Spinal cord (tissue), 10 donors: ENCODE results near the gene KRT33B. TPM values are rescaled to one million over a fixed set of nuclear protein-coding genes. Genes with fewer than 3 reads are reported as not detected.

Source experiments
- DNase-seq, 6 donors: peaks; one replicate each; pipeline versions ENCODE4 v3.0.0 to v3.0.0-alpha.2; 2013 to 2015; ENCODE audit warnings: low spot score in 6 of 6, low read depth in 4 of 6
- H3K27ac ChIP-seq: one replicate; pipeline ENCODE4 v1.5.1; 2013; ENCODE audit warnings: low read depth, low read length, control low read depth
- H3K27me3 ChIP-seq: one replicate; pipeline ENCODE4 v1.6.1; 2013; ENCODE audit warnings: low read length; ENCODE audit not compliant: control insufficient read depth, insufficient read depth
- H3K36me3 ChIP-seq: one replicate; pipeline ENCODE4 v1.6.1; 2013; ENCODE audit warnings: low read length; ENCODE audit not compliant: control insufficient read depth, insufficient read depth
- H3K4me1 ChIP-seq: one replicate; pipeline ENCODE4 v1.6.1; 2013; ENCODE audit warnings: low read length; ENCODE audit not compliant: control insufficient read depth, insufficient read depth
- H3K4me3 ChIP-seq: one replicate; pipeline ENCODE4 v1.5.1; 2013; ENCODE audit warnings: low read depth, low read length, control low read depth
- H3K9me3 ChIP-seq: one replicate; pipeline ENCODE4 v1.6.1; 2013; ENCODE audit warnings: low read length; ENCODE audit not compliant: control insufficient read depth, insufficient read depth
- WGBS: methylation state at CpG from one replicate; pipeline ENCODE4 v1.1.5; 2013; ENCODE audit warnings: missing lambda C conversion rate; ENCODE audit not compliant: insufficient coverage; 5-methylcytosine and 5-hydroxymethylcytosine counted together
- long read RNA-seq, 4 donors: transcript quantifications; one replicate each; lab custom pipeline, GENCODE V29; 2026
- polyA plus RNA-seq, 2 donors: library from polyadenylated mRNA; unstranded; fragments of 120-200 nt; gene quantifications; one replicate each; pipeline ENCODE4 v1.2.1, GENCODE V29; 2013; ENCODE audit not compliant: insufficient read length in 2 of 2
- total RNA-seq, 2 donors: library from RNA; depleted of rRNA in 1 of 2; stranded (reverse); fragments of 120-200 nt in 1 of 2; fragments of >200 nt in 1 of 2; gene quantifications; one replicate each; pipeline versions ENCODE4 v1.2.3 to v1.2.4, GENCODE V29; 2013 to 2014
- donor health status: healthy.

The KRT33B gene
- total RNA-seq, result under 1 TPM in 1 of 2 donors, not detected in 1; 0.20 TPM
- under 1 TPM in 1 of 2 donors, not detected in 1; 0.44 TPM for polyA plus RNA-seq
- long read RNA-seq, donor 1, result 0 reads
- long read RNA-seq, donor 2, result 0 reads
- long read RNA-seq, donor 3, result 0 reads
- long read RNA-seq, donor 4, result 0 reads

DNA sequence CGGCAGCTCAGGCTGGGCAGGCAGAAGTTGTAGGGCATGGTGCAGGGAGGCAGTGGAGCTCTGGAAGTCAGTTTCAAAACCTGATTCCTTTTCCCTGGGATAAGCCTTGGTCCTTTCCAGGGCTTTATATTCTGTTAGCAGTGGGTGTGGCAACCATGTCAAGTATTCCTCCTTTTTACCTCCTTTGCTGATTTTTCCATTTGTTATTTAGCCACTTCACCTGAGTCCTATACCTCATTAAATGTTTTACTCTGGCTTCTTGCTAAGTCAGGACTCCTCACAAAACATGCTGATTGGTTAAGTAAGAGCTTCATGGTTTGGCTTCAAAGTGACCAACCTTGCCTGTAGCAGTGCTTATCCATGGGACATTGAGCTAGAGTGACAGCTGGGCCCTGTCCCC is at the start of gene KRT33B:
Gene KRT33B (minus strand): TSS at position 101 of the 400 bp plus-strand sequence. CDS start 63 bp downstream, at position 38.
- Histone ChIP-seq H3K4me1 (no peaks in the 10 kb centered on the region), H3K27me3 (no peaks in the 10 kb centered on the region), H3K27ac (no peak within 1 kb of the TSS), H3K36me3 (no peaks in the 10 kb centered on the region), H3K9me3 (no peaks in the 10 kb centered on the region), H3K4me3 (no peak within 1 kb of the TSS)
- 100% methylated on average over 1 of the region's 1 CpG for WGBS
- DNase-seq, result no peak

DNA sequence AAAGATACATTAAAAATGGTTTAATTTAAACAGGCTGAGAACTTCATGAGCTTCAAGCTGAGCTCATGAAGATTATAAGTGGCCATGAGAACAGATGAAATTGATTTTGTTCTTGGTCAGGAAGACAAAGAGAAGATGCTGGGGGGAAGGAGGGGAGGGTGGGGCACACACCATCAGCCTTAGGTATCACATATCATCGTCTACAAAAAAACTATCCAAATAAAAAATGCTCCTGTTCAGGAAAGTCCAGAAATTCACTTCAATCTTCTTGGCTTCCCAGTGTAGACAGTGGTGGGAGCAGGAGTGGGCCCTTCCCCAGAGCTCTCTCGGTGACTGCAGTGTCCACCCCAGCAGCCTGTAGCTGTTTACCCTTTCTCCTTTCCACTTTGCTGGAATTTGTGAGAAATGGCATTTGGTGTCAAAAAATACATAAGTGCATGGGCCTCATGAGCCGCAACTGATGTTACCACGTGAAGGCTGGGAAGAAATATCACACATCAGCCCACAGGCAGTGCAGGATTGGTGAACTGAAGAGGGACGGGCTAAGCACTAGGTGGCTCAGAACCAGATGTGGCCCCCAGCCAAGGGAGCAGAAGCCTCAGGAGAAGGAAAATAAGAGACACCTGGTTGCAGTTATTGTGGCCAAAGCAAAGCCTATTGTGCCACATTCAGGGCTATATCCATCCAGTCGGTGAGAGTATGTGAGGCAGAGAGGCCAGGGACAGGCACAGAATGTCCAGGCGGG is 48.7 kb upstream of the KRT33B start:
- 81% methylated on average over 5 of the region's 7 CpGs for WGBS
- Histone ChIP-seq H3K27ac (no peak overlapping the region), H3K4me3 (no peak overlapping the region), H3K9me3 (no peaks in the 10 kb centered on the region), H3K27me3 (no peaks in the 10 kb centered on the region), H3K4me1 (peaks cover 3% of the 10 kb centered on the region), H3K36me3 (no peaks in the 10 kb centered on the region)
- no peak for DNase-seq

DNA sequence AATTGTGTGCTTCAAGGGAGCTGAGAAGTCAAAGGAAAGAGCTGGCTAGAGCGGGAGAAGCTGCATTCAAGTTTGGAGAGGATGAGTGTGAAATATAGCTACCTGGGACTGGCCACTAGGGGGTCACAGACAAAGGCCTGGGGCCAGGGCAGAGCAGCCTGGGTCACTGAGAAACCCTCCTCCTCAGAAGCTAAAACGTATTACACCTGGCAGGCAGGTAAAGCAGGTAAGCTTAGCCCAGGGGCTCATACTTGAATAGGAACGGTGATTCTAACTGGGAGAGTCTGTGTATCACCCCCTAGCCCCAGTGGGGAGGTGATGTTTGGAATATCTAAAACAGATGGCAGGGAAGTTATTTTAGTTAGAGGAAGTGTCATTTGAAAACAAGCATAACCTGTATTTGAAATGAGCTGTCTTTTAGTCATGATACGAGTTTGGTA is 48.0 kb upstream of the KRT33B start:
- 47% methylated on average over 3 of the region's 4 CpGs for whole genome bisulfite sequencing
- Histone ChIP-seq H3K36me3 (no peaks in the 10 kb centered on the region), H3K27me3 (no peaks in the 10 kb centered on the region), H3K27ac (no peak overlapping the region), H3K4me3 (no peak overlapping the region), H3K9me3 (no peaks in the 10 kb centered on the region), H3K4me1 (peaks cover 3% of the 10 kb centered on the region)
- no peak for DNase-seq

DNA sequence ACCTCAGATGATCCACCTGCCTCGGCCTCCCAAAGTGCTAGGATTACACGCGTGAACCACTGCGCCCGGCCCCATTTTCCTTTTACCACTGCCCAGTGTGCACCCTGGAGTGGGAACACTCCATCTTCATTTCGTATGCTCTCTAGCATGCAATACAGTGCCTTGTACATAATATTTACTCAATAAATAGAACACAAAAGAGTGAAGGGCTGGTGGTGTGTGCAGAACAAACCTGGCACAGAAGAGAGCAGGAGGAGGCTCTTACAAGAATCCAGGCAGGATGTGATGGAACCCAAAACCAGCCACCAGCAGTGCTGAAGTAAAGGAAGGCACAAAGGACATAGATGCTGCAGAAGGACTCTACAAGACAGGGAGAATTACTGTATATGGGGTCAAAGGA is 47.5 kb upstream of the KRT33B start:
- no peaks in the 10 kb centered on the region for H3K27me3 ChIP-seq
- H3K4me1 ChIP-seq, result peaks cover 3% of the 10 kb centered on the region
- no peaks in the 10 kb centered on the region for H3K36me3 ChIP-seq
- WGBS, result 90% methylated on average over 2 of the region's 6 CpGs
- no peak overlapping the region for H3K27ac ChIP-seq
- H3K9me3 ChIP-seq, result no peaks in the 10 kb centered on the region
- DNase-seq, result no peak
- no peak overlapping the region for H3K4me3 ChIP-seq

DNA sequence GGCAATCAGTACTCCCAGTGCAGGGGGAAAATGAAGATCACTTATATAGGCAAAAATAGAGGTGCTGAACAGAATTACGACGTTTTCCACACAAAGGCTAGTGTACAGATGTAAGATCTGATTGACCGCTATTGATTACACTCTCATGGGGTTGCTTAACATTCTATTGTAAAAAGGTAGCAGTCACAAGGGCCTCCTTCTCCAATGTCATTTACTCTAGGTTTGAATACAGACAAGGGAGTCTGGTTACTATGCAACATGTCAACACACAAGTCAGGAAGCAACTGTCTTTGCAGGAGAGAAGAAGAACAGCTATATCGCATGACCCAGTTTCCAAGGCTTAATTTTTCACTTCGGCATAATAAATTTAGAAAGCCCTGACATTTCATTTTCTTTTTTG is 46.9 kb upstream of the KRT33B start:
- peak in 1 of 6 donors; percentile 67 for DNase-seq
- WGBS, result no CpG with 5 or more reads among the region's 5 CpGs
- Histone ChIP-seq H3K27me3 (no peaks in the 10 kb centered on the region), H3K27ac (no peak overlapping the region), H3K36me3 (no peaks in the 10 kb centered on the region), H3K4me3 (no peak overlapping the region), H3K9me3 (no peaks in the 10 kb centered on the region), H3K4me1 (peaks cover 3% of the 10 kb centered on the region)

GRCh38 chr17:41415833-41416335 is 46.3 kb upstream of the KRT33B start:
- Histone ChIP-seq H3K27ac (no peak overlapping the region), H3K36me3 (no peaks in the 10 kb centered on the region), H3K4me1 (peaks cover 3% of the 10 kb centered on the region), H3K27me3 (no peaks in the 10 kb centered on the region), H3K4me3 (no peak overlapping the region), H3K9me3 (no peaks in the 10 kb centered on the region)
- 90% methylated on average over 2 of the region's 3 CpGs for WGBS
- DNase-seq, result no peak

DNA sequence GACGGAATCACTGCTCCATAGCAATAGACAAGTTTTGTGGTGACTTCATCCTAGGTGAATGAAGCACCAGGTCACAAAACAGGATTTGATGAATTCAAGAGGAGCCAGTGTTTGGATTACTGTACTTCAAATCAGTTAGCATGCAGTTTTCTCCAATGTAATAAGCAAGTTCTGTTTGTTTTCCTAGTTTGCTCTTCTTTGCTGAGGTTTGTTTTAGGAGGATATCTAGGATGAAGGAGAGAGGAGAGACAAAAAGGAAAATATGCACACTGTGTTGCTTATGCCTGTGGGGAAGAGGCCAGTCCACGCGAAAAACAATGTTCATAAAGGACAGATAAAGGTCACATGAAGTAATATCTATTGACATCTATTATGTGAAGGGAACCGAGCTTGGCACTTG is 45.8 kb upstream of the KRT33B start:
- Histone ChIP-seq H3K27me3 (no peaks in the 10 kb centered on the region), H3K4me3 (no peak overlapping the region), H3K9me3 (no peaks in the 10 kb centered on the region), H3K27ac (no peak overlapping the region), H3K4me1 (peaks cover 3% of the 10 kb centered on the region), H3K36me3 (no peaks in the 10 kb centered on the region)
- DNase-seq, result no peak
- 89% methylated on average over 1 of the region's 4 CpGs for WGBS

- DNase-seq, result no peak
- Histone ChIP-seq H3K9me3 (no peaks in the 10 kb centered on the region), H3K27me3 (no peaks in the 10 kb centered on the region), H3K36me3 (no peaks in the 10 kb centered on the region), H3K4me3 (no peak overlapping the region), H3K4me1 (peaks cover 3% of the 10 kb centered on the region), H3K27ac (no peak overlapping the region)
- 100% methylated on average over 1 of the region's 2 CpGs for WGBS
Measured at GRCh38 chr17:41413982-41414381, 44.4 kb upstream of the KRT33B start.

- no peaks in the 10 kb centered on the region for H3K36me3 ChIP-seq
- no peak overlapping the region for H3K27ac ChIP-seq
- H3K4me1 ChIP-seq, result peaks cover 3% of the 10 kb centered on the region
- no peaks in the 10 kb centered on the region for H3K27me3 ChIP-seq
- H3K9me3 ChIP-seq, result no peaks in the 10 kb centered on the region
- DNase-seq, result peak in 1 of 6 donors; percentile 40
- 25% methylated on average over 4 of the region's 5 CpGs for WGBS
- no peak overlapping the region for H3K4me3 ChIP-seq
Measured at GRCh38 chr17:41413353-41413957, 43.8 kb upstream of the KRT33B start.
